GM12865 (cell line): ENCODE results near the gene HCFC1R1.

Experiments used
- DNase-seq: peaks from one replicate; pipeline ENCODE4 v3.0.0; 2010; ENCODE audit warnings: low read depth
- H3K4me3 ChIP-seq: 2 replicates; pipeline ENCODE4 v1.5.1; 2011; ENCODE audit warnings: mild to moderate bottlenecking, low read depth, low read length, control low read depth
- CTCF ChIP-seq: IDR thresholded peaks from 2 replicates; pipeline ENCODE4 v1.5.1; 2011; ENCODE audit warnings: low read length, control low read depth, low read depth, inconsistent platforms; ENCODE audit not compliant: insufficient read depth; ENCODE audit errors: missing control alignments

The HCFC1R1 gene

GRCh38 chr16:3047387-3047720, 23.6 kb upstream of the HCFC1R1 start:
- TF ChIP-seq CTCF: no peak
- no peak overlapping the region for H3K4me3 ChIP-seq
- DNase-seq: no peak

DNA sequence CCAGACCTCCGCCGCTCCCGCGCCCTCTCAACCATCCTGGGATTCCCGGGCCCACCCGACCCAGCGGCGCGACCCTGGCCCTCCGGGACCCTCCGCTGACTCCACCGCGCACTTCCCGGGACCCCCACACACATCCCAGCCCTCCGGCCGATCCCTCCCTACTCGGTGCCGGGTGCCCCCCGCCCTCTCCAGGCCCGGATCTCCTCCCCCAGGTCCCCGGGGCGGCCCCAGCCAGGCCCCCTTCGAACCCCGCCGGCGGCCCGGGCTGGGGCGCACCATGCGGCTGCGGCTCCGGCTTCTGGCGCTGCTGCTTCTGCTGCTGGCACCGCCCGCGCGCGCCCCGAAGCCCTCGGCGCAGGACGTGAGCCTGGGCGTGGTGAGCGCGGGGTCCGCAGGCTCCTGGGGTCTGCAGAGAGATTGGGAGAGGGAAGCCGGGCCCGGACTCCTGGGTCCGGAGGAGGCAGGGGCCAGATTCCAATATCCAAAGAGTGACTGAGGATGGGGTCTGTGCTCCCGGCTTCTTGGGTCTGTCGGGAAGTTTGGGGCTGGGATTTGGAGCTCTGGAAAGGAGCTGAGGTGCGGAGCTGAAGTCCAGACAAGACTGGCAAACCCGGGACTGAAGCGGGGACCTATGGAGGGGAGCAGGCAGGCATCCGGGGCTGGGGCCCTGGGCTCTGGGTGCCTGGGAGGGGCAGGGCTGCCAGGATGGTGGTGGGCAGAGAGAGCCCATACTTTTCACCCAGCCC, 23.1 kb upstream of the HCFC1R1 start:
- TF ChIP-seq CTCF: no peak
- no peak overlapping the region for H3K4me3 ChIP-seq
- DNase-seq: no peak

GRCh38 chr16:3045758-3046640, 22.3 kb upstream of the HCFC1R1 start, which contains the start of gene MMP25:
TSS of gene MMP25 (plus strand) at chr16:3046561. CDS start at chr16:3046918, 357 bp downstream.
- H3K4me3 ChIP-seq: peak within 1 kb of the TSS; percentile 45
- no peak for TF ChIP-seq CTCF
- no peak for DNase-seq

GRCh38 chr16:3044708-3045107, 21.0 kb upstream of the HCFC1R1 start:
- DNase-seq: no peak
- no peak for TF ChIP-seq CTCF
- H3K4me3 ChIP-seq: no peak overlapping the region

DNA sequence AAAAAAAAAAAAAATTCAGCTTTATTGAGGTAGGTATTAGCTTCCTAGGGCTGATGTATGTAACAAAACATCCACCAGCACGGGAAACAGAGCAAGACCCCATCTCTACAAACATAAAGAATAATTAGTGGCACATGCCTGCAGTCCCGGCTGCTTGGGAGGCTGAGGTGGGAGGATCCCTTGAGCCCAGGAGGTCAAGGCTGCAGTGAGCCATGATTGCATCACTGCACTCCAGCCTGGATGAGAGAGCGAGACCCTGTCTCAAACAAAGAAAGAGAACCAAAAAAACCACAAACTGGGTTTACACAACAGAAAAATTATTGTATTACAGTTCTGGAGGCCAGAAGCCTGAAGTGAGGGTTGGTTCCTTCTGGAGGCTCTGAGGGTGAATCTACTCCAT, 18.6 kb upstream of the HCFC1R1 start:
- TF ChIP-seq CTCF: no peak
- H3K4me3 ChIP-seq: no peak overlapping the region
- no peak for DNase-seq

DNA sequence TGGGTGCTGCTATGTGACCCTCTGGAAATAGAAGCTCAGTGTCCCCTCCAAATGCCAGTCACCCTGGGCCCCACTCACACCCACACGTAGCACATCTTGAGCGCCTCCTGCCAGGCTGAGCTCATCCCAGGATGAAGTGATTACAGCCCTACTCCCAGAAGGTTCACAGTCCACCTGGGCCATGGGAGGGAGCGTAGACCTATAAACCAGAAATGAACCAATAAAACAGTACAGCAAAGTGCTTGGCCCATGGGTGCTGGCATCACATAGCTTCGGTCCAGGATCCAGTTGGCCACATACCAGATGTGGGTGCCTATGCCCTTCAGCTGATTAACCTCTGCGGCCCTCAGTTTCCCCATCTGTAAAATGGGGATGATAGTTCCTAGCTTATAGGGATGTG, 15.2 kb upstream of the HCFC1R1 start:
- H3K4me3 ChIP-seq: no peak overlapping the region
- no peak for TF ChIP-seq CTCF
- no peak for DNase-seq
